WTC11 (cell line): Measurements from ENCODE around the gene BCL11A. TPM values are rescaled to one million over a fixed set of nuclear protein-coding genes. Genes with fewer than 3 reads are reported as not detected.
A peak's percentile ranks its signal among the peaks of the same experiment; 100 is the strongest.

ENCODE experiments used
- ATAC-seq: fragments of 200-7000 bp; cut with Tn5 transposase; 2 replicates; pipeline ENCODE4 v1.10.0; 2021; ENCODE audit warnings: mild to moderate bottlenecking, moderate library complexity
- CTCF ChIA-PET: fragments of 300-600 bp; sonication (Branson Sonifier 250); formaldehyde crosslinking; loops from one replicate; lab custom pipeline; 2021; ENCODE audit warnings: antibody characterized with exemption; lab: Charles Lee
- POLR2A ChIA-PET: fragments of 350-600 bp; sonication (Branson Sonifier 250); formaldehyde crosslinking; loops from one replicate; lab custom pipeline; 2021; ENCODE audit warnings: antibody characterized with exemption; lab: Charles Lee
- DNase-seq: peaks from one replicate; pipeline ENCODE4 v3.0.0; 2021; ENCODE audit warnings: low spot score
- H3K27ac Mint-ChIP-seq: 2 replicates; pipeline ENCODE4 v1.8.0; 2021; ENCODE audit warnings: mixed read lengths
- H3K27me3 Mint-ChIP-seq: 2 replicates; pipeline ENCODE4 v1.8.0; 2021; ENCODE audit warnings: low read depth, mild to moderate bottlenecking, moderate library complexity, mixed read lengths
- H3K36me3 Mint-ChIP-seq: 2 replicates; pipeline ENCODE4 v1.8.0; 2021; ENCODE audit warnings: mixed read lengths
- H3K4me1 Mint-ChIP-seq: 2 replicates; pipeline ENCODE4 v1.8.0; 2022; ENCODE audit warnings: mixed read lengths
- H3K4me3 Mint-ChIP-seq: 2 replicates; pipeline ENCODE4 v1.8.0; 2021; ENCODE audit warnings: mild to moderate bottlenecking, moderate library complexity, mixed read lengths
- H3K9me3 Mint-ChIP-seq: 2 replicates; pipeline ENCODE4 v1.8.0; 2021; ENCODE audit warnings: mixed read lengths
- ATF1 ChIP-seq: sonication (generic); formaldehyde crosslinking; IDR thresholded peaks from 2 replicates; pipeline ENCODE4 v1.8.1; 2023; ENCODE audit warnings: mild to moderate bottlenecking, moderate library complexity, missing genetic modification reagents
- ATF2 ChIP-seq: sonication (generic); formaldehyde crosslinking; IDR thresholded peaks from 2 replicates; pipeline ENCODE4 v1.8.1; 2022; ENCODE audit warnings: low read depth, missing genetic modification reagents, borderline replicate concordance
- CBFB ChIP-seq: sonication (generic); formaldehyde crosslinking; IDR thresholded peaks from 2 replicates; pipeline ENCODE4 v1.8.1; 2022; ENCODE audit warnings: mild to moderate bottlenecking, low read depth, missing genetic modification reagents
- E2F4 ChIP-seq: sonication (generic); formaldehyde crosslinking; IDR thresholded peaks from 2 replicates; pipeline ENCODE4 v1.8.1; 2022; ENCODE audit warnings: low read depth, mild to moderate bottlenecking, moderate library complexity, missing genetic modification reagents, borderline replicate concordance
- EMX1 ChIP-seq: fragments of 250-450 bp; sonication (Bioruptor Pico); IDR thresholded peaks from 2 replicates; pipeline ENCODE4 v1.8.0; 2021; ENCODE audit warnings: mild to moderate bottlenecking
- ERG ChIP-seq: fragments of 250-450 bp; sonication (Bioruptor Pico); IDR thresholded peaks from 2 replicates; pipeline ENCODE4 v1.8.0; 2021; ENCODE audit warnings: mild to moderate bottlenecking
- FOXK1 ChIP-seq: sonication (generic); formaldehyde crosslinking; IDR thresholded peaks from 2 replicates; pipeline ENCODE4 v1.8.0; 2022; ENCODE audit warnings: mild to moderate bottlenecking, moderate library complexity, missing genetic modification reagents
- FOXP1 ChIP-seq: sonication (generic); formaldehyde crosslinking; IDR thresholded peaks from 2 replicates; pipeline ENCODE4 v1.8.0; 2022; ENCODE audit warnings: missing genetic modification reagents, mild to moderate bottlenecking, moderate library complexity, borderline replicate concordance
- GRHL2 ChIP-seq: fragments of 250-450 bp; sonication (Bioruptor Pico); IDR thresholded peaks from 2 replicates; pipeline ENCODE4 v1.8.0; 2022; ENCODE audit warnings: mild to moderate bottlenecking, moderate library complexity; ENCODE audit not compliant: insufficient replicate concordance, severe bottlenecking
- IRF2 ChIP-seq: sonication (generic); formaldehyde crosslinking; IDR thresholded peaks from 2 replicates; pipeline ENCODE4 v1.8.0; 2022; ENCODE audit warnings: low read depth, missing genetic modification reagents, borderline replicate concordance
- JUN ChIP-seq: sonication (generic); formaldehyde crosslinking; IDR thresholded peaks from 2 replicates; pipeline ENCODE4 v1.8.0; 2023; ENCODE audit warnings: mild to moderate bottlenecking, missing genetic modification reagents
- KAT7 ChIP-seq: sonication (generic); formaldehyde crosslinking; IDR thresholded peaks from 2 replicates; pipeline ENCODE4 v1.8.1; 2023; ENCODE audit warnings: missing genetic modification reagents, mild to moderate bottlenecking, borderline replicate concordance
- NFATC4 ChIP-seq: fragments of 250-450 bp; sonication (Bioruptor Pico); IDR thresholded peaks from 2 replicates; pipeline ENCODE4 v1.9.0; 2021; ENCODE audit warnings: mild to moderate bottlenecking
- NR1H2 ChIP-seq: sonication (generic); formaldehyde crosslinking; IDR thresholded peaks from 2 replicates; pipeline ENCODE4 v1.9.0; 2021; ENCODE audit warnings: mild to moderate bottlenecking, moderate library complexity, missing genetic modification reagents
- NR3C1 ChIP-seq: sonication (generic); formaldehyde crosslinking; conservative IDR thresholded peaks from 2 replicates; pipeline ENCODE4 v1.8.1; 2023; ENCODE audit warnings: low read depth, mild to moderate bottlenecking, missing genetic modification reagents
- RELA ChIP-seq: sonication (generic); formaldehyde crosslinking; IDR thresholded peaks from 2 replicates; pipeline ENCODE4 v1.8.1; 2022; ENCODE audit warnings: missing genetic modification reagents, mild to moderate bottlenecking, borderline replicate concordance
- SP1 ChIP-seq: sonication (generic); formaldehyde crosslinking; conservative IDR thresholded peaks from 2 replicates; pipeline ENCODE4 v1.8.1; 2022; ENCODE audit warnings: missing genetic modification reagents
- TEAD4 ChIP-seq: sonication (generic); formaldehyde crosslinking; IDR thresholded peaks from 2 replicates; pipeline ENCODE4 v1.8.0; 2022; ENCODE audit warnings: mild to moderate bottlenecking, missing genetic modification reagents
- USF2 ChIP-seq: sonication (generic); formaldehyde crosslinking; IDR thresholded peaks from 2 replicates; pipeline ENCODE4 v1.8.1; 2023; ENCODE audit warnings: mild to moderate bottlenecking, missing genetic modification reagents, moderate library complexity
- ZNF232 ChIP-seq: sonication (generic); formaldehyde crosslinking; IDR thresholded peaks from 2 replicates; pipeline ENCODE4 v1.8.0; 2022; ENCODE audit warnings: mild to moderate bottlenecking, missing genetic modification reagents
- ZNF263 ChIP-seq: sonication (generic); formaldehyde crosslinking; IDR thresholded peaks from 2 replicates; pipeline ENCODE4 v1.8.1; 2022; ENCODE audit warnings: low read depth, mild to moderate bottlenecking, moderate library complexity, missing genetic modification reagents
- ZNF423 ChIP-seq: fragments of 250-450 bp; sonication (Bioruptor Pico); IDR thresholded peaks from 2 replicates; pipeline ENCODE4 v2.1.2; 2022; ENCODE audit warnings: mild to moderate bottlenecking, moderate library complexity
- ZNF425 ChIP-seq: fragments of 250-450 bp; sonication (Bioruptor Pico); conservative IDR thresholded peaks from 2 replicates; pipeline ENCODE4 v1.9.0; 2021; ENCODE audit warnings: mild to moderate bottlenecking
- total RNA-seq: library from RNA; stranded (reverse); gene quantifications from 3 replicates; pipeline ENCODE4 v1.2.3, GENCODE V29; 2021

Gene BCL11A
- total RNA-seq, 1 experiment from 2014 or later = 53.2 TPM

- CTCF ChIA-PET = interaction anchor here (1.1 to 1.8 kb wide), 3 partner anchors 24 to 118 kb away, joined by 3 to 7 read pairs (median 6); no protein-coding TSS in a partner anchor
- DNase-seq = no peak
- peaks cover 19% of the 10 kb centered on the region for H3K27me3 Mint-ChIP-seq
- POLR2A ChIA-PET = no interaction called here
- ATAC-seq = no peak
- H3K4me3 Mint-ChIP-seq = peak overlapping the region; percentile 89
- H3K27ac Mint-ChIP-seq = no peak overlapping the region
- no peaks in the 10 kb centered on the region for H3K36me3 Mint-ChIP-seq
- TF ChIP-seq ZNF263 (CRISPR knock-in tag) = no peak
- no peak for TF ChIP-seq CBFB
- no peak for TF ChIP-seq ERG (CRISPR knock-in tag)
- TF ChIP-seq NR1H2 (CRISPR knock-in tag) = no peak
- no peak for TF ChIP-seq NR3C1 (CRISPR knock-in tag)
- TF ChIP-seq FOXK1 (CRISPR knock-in tag) = no peak
- no peak for TF ChIP-seq GRHL2 (CRISPR knock-in tag)
- TF ChIP-seq RELA (CRISPR knock-in tag) = no peak
- TF ChIP-seq ZNF232 (CRISPR knock-in tag) = no peak
- no peak for TF ChIP-seq ZNF425 (CRISPR knock-in tag)
- H3K9me3 Mint-ChIP-seq = no peaks in the 10 kb centered on the region
- peaks cover 22% of the 10 kb centered on the region for H3K4me1 Mint-ChIP-seq
Observed at GRCh38 chr2:60557486-60557864, 4.0 kb upstream of the BCL11A start.

GRCh38 chr2:60556576-60557485 lies 3.4 kb upstream of the BCL11A start:
- peak overlapping the region; percentile 89 for H3K4me3 Mint-ChIP-seq
- no peaks in the 10 kb centered on the region for H3K9me3 Mint-ChIP-seq
- H3K27me3 Mint-ChIP-seq = peaks cover 19% of the 10 kb centered on the region
- POLR2A ChIA-PET = interaction anchor here (1.6 kb wide), 1 partner anchor 18 kb away, joined by 3 read pairs; no protein-coding TSS in a partner anchor
- DNase-seq = no peak
- ATAC-seq = no peak
- H3K4me1 Mint-ChIP-seq = peaks cover 22% of the 10 kb centered on the region
- no peaks in the 10 kb centered on the region for H3K36me3 Mint-ChIP-seq
- CTCF ChIA-PET = interaction anchor here (0.5 to 2.0 kb wide), 7 partner anchors 9 to 118 kb away, joined by 3 to 10 read pairs (median 7); no protein-coding TSS in a partner anchor
- H3K27ac Mint-ChIP-seq = no peak overlapping the region; the same call in 1 of the 2 replicates
- TF ChIP-seq ATF1 (CRISPR knock-in tag) (no peak), EMX1 (no peak), ZNF423 (CRISPR knock-in tag) (peak; percentile 79; the same call in 1 of the 2 replicates)

GRCh38 chr2:60556175-60556574 lies 2.7 kb upstream of the BCL11A start:
- H3K4me1 Mint-ChIP-seq = peaks cover 21% of the 10 kb centered on the region
- no peaks in the 10 kb centered on the region for H3K36me3 Mint-ChIP-seq
- ChIA-PET POLR2A (interaction anchor here (1.6 kb wide), 1 partner anchor 17 kb away, joined by 3 read pairs; no protein-coding TSS in a partner anchor), CTCF (interaction anchor here (0.5 to 2.0 kb wide), 9 partner anchors 10 to 243 kb away, joined by 3 to 10 read pairs (median 6); no protein-coding TSS in a partner anchor)
- H3K27ac Mint-ChIP-seq = no peak overlapping the region
- H3K27me3 Mint-ChIP-seq = peaks cover 19% of the 10 kb centered on the region
- H3K4me3 Mint-ChIP-seq = peak overlapping the region; percentile 89
- ATAC-seq = no peak
- H3K9me3 Mint-ChIP-seq = no peaks in the 10 kb centered on the region
- DNase-seq = no peak
- TF ChIP-seq NFATC4 (no peak), GRHL2 (CRISPR knock-in tag) (no peak), ZNF423 (CRISPR knock-in tag) (no peak), USF2 (CRISPR knock-in tag) (no peak), FOXP1 (CRISPR knock-in tag) (no peak), E2F4 (no peak), KAT7 (CRISPR knock-in tag) (no peak), JUN (no peak), IRF2 (CRISPR knock-in tag) (no peak), SP1 (no peak), ATF2 (no peak), TEAD4 (CRISPR knock-in tag) (no peak)
